Lower leg skin (tissue), 4 donors: ENCODE results near the gene FSD2. TPM values are rescaled to one million over a fixed set of nuclear protein-coding genes. Genes with fewer than 3 reads are reported as not detected.

Source experiments
- DNase-seq, 2 donors: peaks; one replicate each; pipeline ENCODE4 v3.0.0-alpha.2; 2019; ENCODE audit warnings: low spot score in 2 of 2
- H3K4me3 ChIP-seq: fragments of 200-600 bp; sonication (generic); 2 replicates; pipeline ENCODE4 v1.5.1; 2017; ENCODE audit warnings: mild to moderate bottlenecking, low read depth; ENCODE audit not compliant: poor library complexity, severe bottlenecking
- CTCF ChIP-seq, 3 donors: fragments of 450-650 bp; IDR thresholded peaks; one replicate each; pipeline ENCODE4 v1.5.1; 2016; ENCODE audit warnings: antibody characterized with exemption in 3 of 3, mild to moderate bottlenecking in 3 of 3, moderate library complexity in 2 of 3
- POLR2A ChIP-seq, 2 donors: fragments of 450-650 bp; IDR thresholded peaks; one replicate each; pipeline ENCODE4 v1.6.1; 2016 to 2017; ENCODE audit warnings: antibody characterized with exemption in 2 of 2, mild to moderate bottlenecking in 1 of 2, moderate library complexity in 1 of 2
- WGBS, 2 donors: methylation state at CpG; one replicate each; pipeline ENCODE4 v1.1.5; 2018; 5-methylcytosine and 5-hydroxymethylcytosine counted together
- intact Hi-C: fragments of 100-400 bp; cut with DNase I; formaldehyde crosslinking; loops from one replicate; pipeline ENCODE4 v1.15.0; 2023; ENCODE audit warnings: low total_unique reads
- total RNA-seq, 4 donors: library from RNA; depleted of rRNA; stranded (reverse); fragments of >200 nt; gene quantifications; one replicate each; pipeline ENCODE4 v1.1.0, GENCODE V29; 2016

Gene FSD2
- total RNA-seq, 4 donors from 2014 or later: 0.19 TPM; not detected in 3

- intact Hi-C loops: no loop called here
- WGBS, 2 donors: 70 to 73% methylated on average over 7 of the region's 7 CpGs
These were observed 39.8 kb upstream of the FSD2 start for GRCh38 chr15:82845686-82846085.

DNA sequence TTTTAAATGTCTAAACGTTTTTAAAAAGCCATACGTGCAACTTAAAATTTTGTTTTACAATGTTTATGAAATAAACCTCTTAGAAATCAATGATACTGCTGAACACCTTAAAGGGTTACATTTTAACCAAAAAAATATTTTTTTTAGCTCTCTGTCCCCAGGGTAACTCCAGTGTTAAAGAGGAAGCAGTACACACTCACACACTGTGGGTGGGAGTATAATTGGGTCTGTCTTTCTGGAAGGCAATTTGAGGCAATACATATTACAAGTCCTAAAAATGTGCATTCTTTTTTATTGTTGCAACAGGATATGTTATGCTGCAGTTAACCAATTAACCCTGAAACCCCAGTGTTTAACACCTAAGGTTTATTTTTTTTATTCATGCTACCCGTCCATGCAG, 37.7 kb upstream of the FSD2 start:
- TF ChIP-seq CTCF (IDR thresholded peaks at IDR 0.05) (no peak), POLR2A (IDR thresholded peaks at IDR 0.05) (no peak)
- no peak overlapping the region for H3K4me3 ChIP-seq
- DNase-seq: no peak
- WGBS, 2 donors: 86 to 89% methylated on average over 3 of the region's 3 CpGs
- intact Hi-C loops: no loop called here

More at GRCh38 chr15:82845686-82846085, 39.8 kb upstream of the FSD2 start:
- TF ChIP-seq POLR2A (IDR thresholded peaks at IDR 0.05): no peak
- no peak for TF ChIP-seq CTCF (IDR thresholded peaks at IDR 0.05)
- DNase-seq: peak; percentile 11 to 63
- H3K4me3 ChIP-seq: no peak overlapping the region

- intact Hi-C loops: no loop called here
- TF ChIP-seq POLR2A (IDR thresholded peaks at IDR 0.05): no peak
- no peak for TF ChIP-seq CTCF (IDR thresholded peaks at IDR 0.05)
- 94% methylated on average over 4 of the region's 4 CpGs for WGBS, 2 donors
These were observed 34.3 kb upstream of the FSD2 start for GRCh38 chr15:82840166-82840565.

DNA sequence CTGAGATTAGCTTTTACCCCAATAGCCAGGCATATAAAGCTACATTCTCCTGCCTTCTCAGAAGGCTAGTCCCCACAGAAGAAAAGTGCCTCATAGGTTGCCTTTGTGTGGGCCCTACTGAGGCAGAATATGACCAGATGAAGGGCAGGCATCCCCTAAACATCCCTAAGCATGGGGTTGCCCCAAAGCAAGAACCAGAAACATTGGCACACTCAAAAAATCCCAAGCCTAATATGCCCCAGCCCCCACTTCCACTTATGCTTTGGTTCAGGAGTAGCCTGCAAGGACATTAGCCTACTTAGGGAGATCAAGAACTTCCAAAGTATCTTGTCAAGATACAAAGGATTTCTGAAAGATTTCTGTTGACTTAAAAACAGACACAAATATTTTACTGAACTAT, 33.3 kb upstream of the FSD2 start:
- no peak overlapping the region for H3K4me3 ChIP-seq
- DNase-seq: no peak
- TF ChIP-seq CTCF (IDR thresholded peaks at IDR 0.05) (no peak), POLR2A (IDR thresholded peaks at IDR 0.05) (no peak)
- intact Hi-C loops: no loop called here

More at GRCh38 chr15:82840166-82840565, 34.3 kb upstream of the FSD2 start:
- DNase-seq: no peak
- H3K4me3 ChIP-seq: no peak overlapping the region

DNA sequence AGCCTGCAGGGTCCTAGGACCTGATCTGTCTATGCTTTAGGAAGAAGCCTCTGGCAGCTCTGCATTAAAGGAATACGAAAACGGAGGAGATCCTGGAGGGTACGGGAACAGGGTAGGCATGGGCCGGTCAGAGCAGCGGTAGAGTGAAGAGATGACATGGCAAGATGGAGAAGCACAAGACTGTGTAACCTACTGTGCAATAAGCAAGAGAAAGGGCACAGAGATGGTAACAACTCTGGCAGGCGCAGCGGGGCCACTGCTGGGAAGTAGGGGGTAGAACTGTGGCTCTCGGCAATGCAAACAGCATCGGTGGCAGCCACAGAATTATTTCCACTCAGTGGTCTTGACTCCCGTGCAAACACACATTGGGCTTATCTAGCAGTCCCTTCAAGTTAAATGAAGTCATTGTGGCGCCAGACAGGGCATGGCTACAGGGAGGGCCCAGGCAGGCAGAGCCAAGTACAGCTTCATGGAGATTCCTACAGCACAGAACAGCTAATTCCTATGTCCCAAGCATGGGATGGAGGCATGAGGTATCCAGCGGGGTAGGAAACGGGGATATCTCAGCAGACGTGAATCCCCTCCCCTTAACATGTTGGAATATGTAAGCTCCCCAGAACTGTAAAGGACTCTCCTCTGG, 32.3 kb upstream of the FSD2 start:
- no peak for DNase-seq
- 91 to 93% methylated on average over 14 of the region's 14 CpGs for WGBS, 2 donors
- no peak overlapping the region for H3K4me3 ChIP-seq
- intact Hi-C loops: no loop called here
- TF ChIP-seq POLR2A (IDR thresholded peaks at IDR 0.05): no peak
- no peak for TF ChIP-seq CTCF (IDR thresholded peaks at IDR 0.05)

- TF ChIP-seq POLR2A (IDR thresholded peaks at IDR 0.05): no peak
- no peak for TF ChIP-seq CTCF (IDR thresholded peaks at IDR 0.05)
- intact Hi-C loops: no loop called here
- no peak for DNase-seq
- 99 to 100% methylated on average over 7 of the region's 7 CpGs for WGBS, 2 donors
- H3K4me3 ChIP-seq: no peak overlapping the region
These were observed 29.6 kb upstream of the FSD2 start for GRCh38 chr15:82835391-82835917.
